Ishikawa (cell line): ENCODE measurements around the gene SPPL2C.

Experiments
- CEBPB ChIP-seq: IDR thresholded peaks from 2 replicates; pipeline ENCODE4 v1.6.1; 2012
- MAX ChIP-seq: IDR thresholded peaks from 2 replicates; pipeline ENCODE4 v1.6.1; 2012
- NFIC ChIP-seq: IDR thresholded peaks from 2 replicates; pipeline ENCODE4 v1.6.1; 2012
- REST ChIP-seq: IDR thresholded peaks from 2 replicates; pipeline ENCODE4 v1.6.1; 2012; ENCODE audit warnings: low read depth, mild to moderate bottlenecking
- USF1 ChIP-seq: IDR thresholded peaks from 2 replicates; pipeline ENCODE4 v1.6.1; 2012

DNA sequence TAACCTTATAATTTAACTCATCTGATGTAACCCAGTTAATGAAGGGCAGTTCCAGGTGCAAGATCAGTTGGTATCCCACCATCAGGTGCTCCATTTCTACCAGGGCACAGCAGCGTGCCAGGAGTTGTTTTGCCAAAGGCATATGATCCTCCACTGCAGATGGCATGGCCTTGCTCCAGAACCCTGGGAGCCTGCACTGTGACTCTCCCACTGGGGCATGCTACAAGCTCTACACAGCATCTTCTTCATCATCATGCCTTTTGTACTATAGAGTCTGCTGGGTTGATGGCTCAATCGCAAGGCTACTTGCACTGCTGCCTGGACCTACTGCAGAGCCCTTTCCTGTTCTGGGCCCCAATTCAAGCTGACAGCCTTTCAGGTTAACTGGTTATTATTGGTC lies 38.4 kb downstream of the SPPL2C start:
- TF ChIP-seq NFIC (no peak), USF1 (no peak), MAX (no peak), CEBPB (no peak), REST (no peak)
